IMR-90 (cell line): Measurements from ENCODE around the gene CELSR2. TPM values are rescaled to one million over a fixed set of nuclear protein-coding genes. Genes with fewer than 3 reads are reported as not detected.

Source experiments
- ATAC-seq: fragments of 200-7000 bp; cut with Tn5 transposase; 2 replicates; pipeline ENCODE4 v1.9.1; 2020; ENCODE audit warnings: low read depth, mild to moderate bottlenecking, moderate library complexity
- BruUV-seq: library from RNA; stranded (reverse); fragments of 400-500 nt; replicated peaks from 2 replicates; lab custom pipeline; 2021; lab: Mats Ljungman, UMichigan
- CTCF ChIA-PET: fragments of 300-600 bp; formaldehyde crosslinking; extraction: SDS; loops from one replicate; lab custom pipeline; 2021; ENCODE audit warnings: antibody characterized with exemption; lab: Yijun Ruan, JAX
- POLR2A ChIA-PET: fragments of 300-600 bp; sonication (Branson Sonifier 250); formaldehyde crosslinking; loops from one replicate; lab custom pipeline; 2022; ENCODE audit warnings: antibody characterized with exemption; ENCODE audit not compliant: unreplicated experiment; lab: Charles Lee
- DNase-seq: peaks from one replicate; pipeline ENCODE4 v3.0.0; 2013
- H2AFZ ChIP-seq: replicated peaks from 2 replicates; pipeline ENCODE3; 2013; ENCODE audit warnings: low read length, mild to moderate bottlenecking; ENCODE audit not compliant: poor library complexity
- H2AK5ac ChIP-seq: 2 replicates; pipeline ENCODE4 v1.6.1; 2013; ENCODE audit warnings: low read depth, low read length, inconsistent platforms
- H2AK9ac ChIP-seq: replicated peaks from 2 replicates; pipeline ENCODE3; 2013; ENCODE audit warnings: mild to moderate bottlenecking, low read depth, low read length, moderate library complexity; ENCODE audit not compliant: poor library complexity
- H2BK120ac ChIP-seq: 2 replicates; pipeline ENCODE4 v1.6.1; 2013; ENCODE audit warnings: low read depth, low read length, inconsistent platforms
- H2BK15ac ChIP-seq: 3 replicates; pipeline ENCODE4 v1.6.1; 2013; ENCODE audit warnings: low read depth, low read length, inconsistent platforms
- H2BK20ac ChIP-seq: 2 replicates; pipeline ENCODE4 v1.6.1; 2013; ENCODE audit warnings: low read depth, mild to moderate bottlenecking, inconsistent platforms, low read length, moderate library complexity
- H2BK5ac ChIP-seq: 2 replicates; pipeline ENCODE4 v1.6.1; 2013; ENCODE audit warnings: mild to moderate bottlenecking, low read depth, low read length, inconsistent platforms; ENCODE audit not compliant: poor library complexity, severe bottlenecking
- H3K14ac ChIP-seq: replicated peaks from 2 replicates; pipeline ENCODE4 v1.6.1; 2013; ENCODE audit warnings: low read depth, low read length, inconsistent platforms
- H3K18ac ChIP-seq: 2 replicates; pipeline ENCODE4 v1.6.1; 2013; ENCODE audit warnings: low read depth, low read length, control low read depth
- H3K23ac ChIP-seq: 2 replicates; pipeline ENCODE4 v1.6.1; 2013; ENCODE audit warnings: low read depth, low read length, inconsistent platforms
- H3K27ac ChIP-seq: 2 replicates; pipeline ENCODE4 v1.5.1; 2013; ENCODE audit warnings: mild to moderate bottlenecking, control low read depth, low read length; ENCODE audit not compliant: insufficient read depth
- H3K27me3 ChIP-seq: 2 replicates; pipeline ENCODE4 v1.6.1; 2013; ENCODE audit warnings: low read length; ENCODE audit not compliant: control insufficient read depth, insufficient read depth
- H3K36me3 ChIP-seq: 2 replicates; pipeline ENCODE4 v1.6.1; 2013; ENCODE audit warnings: low read length, mixed read lengths; ENCODE audit not compliant: control insufficient read depth, insufficient read depth
- H3K4ac ChIP-seq: 2 replicates; pipeline ENCODE4 v1.6.1; 2013; ENCODE audit warnings: low read depth, low read length, inconsistent platforms
- H3K4me1 ChIP-seq: 2 replicates; pipeline ENCODE4 v1.6.1; 2013; ENCODE audit warnings: low read length, mixed read lengths; ENCODE audit not compliant: control insufficient read depth, insufficient read depth
- H3K4me2 ChIP-seq: 2 replicates; pipeline ENCODE4 v1.6.1; 2013; ENCODE audit warnings: low read depth, mild to moderate bottlenecking, control low read depth, low read length, moderate library complexity
- H3K4me3 ChIP-seq: 2 replicates; pipeline ENCODE4 v1.5.1; 2013; ENCODE audit warnings: low read depth, mild to moderate bottlenecking, control low read depth, low read length, moderate library complexity; ENCODE audit not compliant: insufficient read depth
- H3K56ac ChIP-seq: 2 replicates; pipeline ENCODE4 v1.6.1; 2013; ENCODE audit warnings: low read length, inconsistent platforms; ENCODE audit not compliant: insufficient read depth; ENCODE audit errors: extremely low read depth
- H3K79me1 ChIP-seq, 2 experiments: 2 replicates each; pipeline ENCODE4 v1.6.1; 2013; ENCODE audit warnings: low read length in 2 of 2, inconsistent platforms in 1 of 2, low read depth in 1 of 2
- H3K9ac ChIP-seq: 2 replicates; pipeline ENCODE4 v1.6.1; 2013; ENCODE audit warnings: low read depth, low read length, control low read depth
- H3K9me1 ChIP-seq: 2 replicates; pipeline ENCODE4 v1.6.1; 2013; ENCODE audit warnings: low read length, inconsistent platforms; ENCODE audit not compliant: insufficient read depth
- H3K9me3 ChIP-seq: 2 replicates; pipeline ENCODE4 v1.6.1; 2013; ENCODE audit warnings: low read length; ENCODE audit not compliant: control insufficient read depth, insufficient read depth
- H4K20me1 ChIP-seq: 2 replicates; pipeline ENCODE4 v1.6.1; 2013; ENCODE audit warnings: low read length, inconsistent platforms; ENCODE audit not compliant: insufficient read depth
- H4K5ac ChIP-seq: 2 replicates; pipeline ENCODE4 v1.6.1; 2013; ENCODE audit warnings: mild to moderate bottlenecking, low read depth, low read length, control low read depth
- H4K8ac ChIP-seq, 2 experiments: 2 replicates each; pipeline ENCODE4 v1.6.1; 2013; ENCODE audit warnings: low read depth in 2 of 2, low read length in 2 of 2, control low read depth in 1 of 2, inconsistent platforms in 1 of 2
- H4K91ac ChIP-seq: 2 replicates; pipeline ENCODE4 v1.6.1; 2013; ENCODE audit warnings: low read depth, low read length, inconsistent platforms; ENCODE audit not compliant: insufficient read depth
- CHD1 ChIP-seq: IDR thresholded peaks from 2 replicates; pipeline ENCODE4 v1.6.1; 2012; ENCODE audit warnings: low read depth, low read length, improper control_type of control experiment
- ELK1 ChIP-seq: fragments of 150-350 bp; IDR thresholded peaks from 2 replicates; pipeline ENCODE4 v1.6.1; 2016; ENCODE audit warnings: low read depth, mild to moderate bottlenecking, low read length, moderate library complexity, borderline replicate concordance
- MAZ ChIP-seq: IDR thresholded peaks from 2 replicates; pipeline ENCODE4 v1.6.1; 2012; ENCODE audit warnings: low read depth, mild to moderate bottlenecking, low read length, improper control_type of control experiment, moderate library complexity, borderline replicate concordance
- POLR2A ChIP-seq: IDR thresholded peaks from 2 replicates; pipeline ENCODE4 v1.6.1; 2012; ENCODE audit warnings: mild to moderate bottlenecking, low read depth, low read length
- RAD21 ChIP-seq: IDR thresholded peaks from 2 replicates; pipeline ENCODE4 v1.6.1; 2012; ENCODE audit warnings: low read length, improper control_type of control experiment
- SMC3 ChIP-seq: fragments of 150-350 bp; IDR thresholded peaks from 2 replicates; pipeline ENCODE4 v1.6.1; 2016; ENCODE audit warnings: low read depth, mild to moderate bottlenecking, antibody characterized with exemption, low read length, moderate library complexity
- WGBS, 2 experiments: methylation state at CpG; one replicate each; pipeline versions ENCODE4 v1.1.5 to v1.1.7; 2013; ENCODE audit warnings: missing lambda C conversion rate in 2 of 2; ENCODE audit not compliant: insufficient read length in 1 of 2; ENCODE audit errors: extremely low coverage in 2 of 2; 5-methylcytosine and 5-hydroxymethylcytosine counted together
- dilution Hi-C: fragments of 300-500 bp; cut with HindIII; formaldehyde crosslinking; loops from one replicate; pipeline ENCODE4 v1.14.3; 2018; ENCODE audit warnings: low sequenced_read_pairs; ENCODE audit not compliant: unreplicated experiment
- in situ Hi-C: fragments of 300-500 bp; cut with MboI; formaldehyde crosslinking; loops from 3 replicates; pipeline ENCODE4 v1.14.3; 2019; ENCODE audit warnings: low sequenced_read_pairs, inconsistent platforms, mixed read lengths
- intact Hi-C: fragments of 100-400 bp; cut with micrococcal nuclease; formaldehyde crosslinking; loops from 2 replicates; pipeline ENCODE4 v1.10.0; 2022
- polyA plus RNA-seq, 3 experiments: library from polyadenylated mRNA; depleted of rRNA; stranded (reverse); fragments of >200 nt; gene quantifications; 2 replicates each; pipeline ENCODE4 v1.2.3, GENCODE V29; 2012; ENCODE audit warnings: low replicate concordance in 1 of 3
- total RNA-seq: library from RNA; depleted of rRNA; stranded (reverse); fragments of >200 nt; gene quantifications from 2 replicates; pipeline ENCODE4 v1.2.3, GENCODE V29; 2012
- TF ChIP-seq, protein P1 (sequence below): conservative IDR thresholded peaks from 2 replicates; pipeline ENCODE4 v1.5.1; 2012; ENCODE audit warnings: mild to moderate bottlenecking, low read depth, low read length, improper control_type of control experiment

Gene CELSR2
- total and polyA plus RNA-seq, 2 of the 4 experiments (the other 2 are of a cell fraction), result 1.3 to 5.3 TPM

DNA sequence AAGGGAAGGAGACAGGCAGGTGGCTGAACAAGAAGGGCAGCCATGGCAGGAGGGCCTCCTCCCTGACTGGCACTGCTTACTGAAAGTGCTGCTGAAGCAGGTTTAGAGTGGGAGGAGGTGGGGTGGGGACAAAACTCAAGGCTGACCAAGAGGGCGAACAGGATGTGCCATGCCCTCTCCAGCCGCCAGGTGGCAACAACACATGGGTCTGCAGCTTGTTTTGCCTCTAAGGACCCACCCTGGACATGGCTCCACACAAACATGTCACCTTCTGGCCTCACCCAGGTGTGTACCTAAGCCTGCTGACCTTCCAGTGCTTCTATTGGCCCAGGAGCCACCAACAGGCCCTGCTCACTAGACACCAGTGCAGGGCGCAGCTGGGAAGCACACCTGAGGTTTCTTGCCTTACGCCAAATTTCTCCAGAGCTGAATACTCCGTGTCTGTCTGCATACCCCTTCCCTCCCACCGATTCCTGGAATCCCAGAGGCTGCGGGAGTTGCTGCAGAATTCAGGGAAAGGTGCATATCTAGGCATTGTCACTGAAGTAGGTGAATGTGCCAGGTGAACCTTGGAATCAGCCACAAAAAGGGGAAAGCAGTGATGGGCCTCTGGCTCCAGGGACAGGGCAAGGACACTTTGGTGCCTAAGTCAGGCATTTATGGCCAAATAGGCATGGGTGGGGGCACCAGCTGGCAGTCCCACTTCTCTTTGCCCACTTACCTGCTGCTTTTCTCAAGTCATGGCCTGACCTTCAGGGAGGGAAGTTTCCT is 28.3 kb downstream of the CELSR2 start:
- H3K27ac ChIP-seq, result no peak overlapping the region
- ChIA-PET CTCF (interaction anchor here (0.6 to 1.5 kb wide), 6 partner anchors 14 to 124 kb away, joined by 3 to 4 read pairs (median 3); partner anchors contain the start of gene SORT1), POLR2A (interaction anchor here (0.5 to 0.7 kb wide), 2 partner anchors 76 to 275 kb away, joined by 3 read pairs; no protein-coding TSS in a partner anchor)
- 0 out of 2 replicates have a peak overlapping the region, but pooled peaks have one; percentile 51 for H4K5ac ChIP-seq
- no peak overlapping the region for H3K4me2 ChIP-seq
- H3K4me3 ChIP-seq, result no peak overlapping the region
- H3K56ac ChIP-seq, result no peak overlapping the region
- peak overlapping the region; percentile 85 for H2AK9ac ChIP-seq
- TF ChIP-seq, protein P1, sequence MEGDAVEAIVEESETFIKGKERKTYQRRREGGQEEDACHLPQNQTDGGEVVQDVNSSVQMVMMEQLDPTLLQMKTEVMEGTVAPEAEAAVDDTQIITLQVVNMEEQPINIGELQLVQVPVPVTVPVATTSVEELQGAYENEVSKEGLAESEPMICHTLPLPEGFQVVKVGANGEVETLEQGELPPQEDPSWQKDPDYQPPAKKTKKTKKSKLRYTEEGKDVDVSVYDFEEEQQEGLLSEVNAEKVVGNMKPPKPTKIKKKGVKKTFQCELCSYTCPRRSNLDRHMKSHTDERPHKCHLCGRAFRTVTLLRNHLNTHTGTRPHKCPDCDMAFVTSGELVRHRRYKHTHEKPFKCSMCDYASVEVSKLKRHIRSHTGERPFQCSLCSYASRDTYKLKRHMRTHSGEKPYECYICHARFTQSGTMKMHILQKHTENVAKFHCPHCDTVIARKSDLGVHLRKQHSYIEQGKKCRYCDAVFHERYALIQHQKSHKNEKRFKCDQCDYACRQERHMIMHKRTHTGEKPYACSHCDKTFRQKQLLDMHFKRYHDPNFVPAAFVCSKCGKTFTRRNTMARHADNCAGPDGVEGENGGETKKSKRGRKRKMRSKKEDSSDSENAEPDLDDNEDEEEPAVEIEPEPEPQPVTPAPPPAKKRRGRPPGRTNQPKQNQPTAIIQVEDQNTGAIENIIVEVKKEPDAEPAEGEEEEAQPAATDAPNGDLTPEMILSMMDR, result peak; percentile 72
- no peak for TF ChIP-seq POLR2A
- TF ChIP-seq ELK1, result no peak
- TF ChIP-seq CHD1, result no peak
- TF ChIP-seq SMC3, result peak; percentile 80
- TF ChIP-seq RAD21, result peak; percentile 75
- no peak for TF ChIP-seq MAZ
- H4K20me1 ChIP-seq, result no peaks in the 10 kb centered on the region
- peak overlapping the region in 1 of 2 experiments; percentile 79; a peak in 2 of 4 replicates for H4K8ac ChIP-seq
- intact Hi-C loops (loop anchor here (2.0 kb wide), 1 partner anchor 255 kb away; no protein-coding TSS in a partner anchor), dilution Hi-C loops (no loop called here), in situ Hi-C loops (loop anchor here (5.0 kb wide), 1 partner anchor 120 kb away; the partner anchor contains the start of gene SORT1)
- H3K9me1 ChIP-seq, result peaks cover 9% of the 10 kb centered on the region; the same call in 1 of the 2 replicates
- H3K4ac ChIP-seq, result peak overlapping the region; percentile 84
- H2AFZ ChIP-seq, result peak overlapping the region; percentile 84
- peak overlapping the region; percentile 86; the same call in 1 of the 2 replicates for H2BK120ac ChIP-seq
- no peak overlapping the region for H3K9ac ChIP-seq
- no TSS peak for BruUV-seq
- peak overlapping the region; percentile 94 for H2AK5ac ChIP-seq
- ATAC-seq, result peak; percentile 62
- DNase-seq, result peak; percentile 64
- peaks cover 15 to 49% of the 10 kb centered on the region in 2 experiments for H3K79me1 ChIP-seq
- H4K91ac ChIP-seq, result peak overlapping the region; percentile 81
- peaks cover 6% of the 10 kb centered on the region for H3K36me3 ChIP-seq
- H3K18ac ChIP-seq, result no peak overlapping the region
- H3K9me3 ChIP-seq, result no peaks in the 10 kb centered on the region
- no peak overlapping the region for H3K23ac ChIP-seq
- peak overlapping the region; percentile 71; the same call in 1 of the 2 replicates for H3K14ac ChIP-seq
- H3K4me1 ChIP-seq, result peaks cover 16% of the 10 kb centered on the region
- H3K27me3 ChIP-seq, result no peaks in the 10 kb centered on the region
- peak overlapping the region; percentile 69; the same call in 2 of the 3 replicates for H2BK15ac ChIP-seq
- H2BK20ac ChIP-seq, result peak overlapping the region; percentile 89
- no CpG with 5 or more reads among the region's 7 CpGs for WGBS, 2 experiments
- peak overlapping the region; percentile 86 for H2BK5ac ChIP-seq
